IMR-90 (cell line): ENCODE data around the gene ADCY9. TPM values are rescaled to one million over a fixed set of nuclear protein-coding genes. Genes with fewer than 3 reads are reported as not detected.

ENCODE experiments used
- ATAC-seq: fragments of 200-7000 bp; cut with Tn5 transposase; 2 replicates; pipeline ENCODE4 v1.9.1; 2020; ENCODE audit warnings: low read depth, mild to moderate bottlenecking, moderate library complexity
- BruUV-seq: library from RNA; stranded (reverse); fragments of 400-500 nt; replicated peaks from 2 replicates; lab custom pipeline; 2021; lab: Mats Ljungman, UMichigan
- CTCF ChIA-PET: fragments of 300-600 bp; formaldehyde crosslinking; extraction: SDS; loops from one replicate; lab custom pipeline; 2021; ENCODE audit warnings: antibody characterized with exemption; lab: Yijun Ruan, JAX
- POLR2A ChIA-PET: fragments of 300-600 bp; sonication (Branson Sonifier 250); formaldehyde crosslinking; loops from one replicate; lab custom pipeline; 2022; ENCODE audit warnings: antibody characterized with exemption; ENCODE audit not compliant: unreplicated experiment; lab: Charles Lee
- DNase-seq: peaks from one replicate; pipeline ENCODE4 v3.0.0; 2013
- H2AFZ ChIP-seq: replicated peaks from 2 replicates; pipeline ENCODE3; 2013; ENCODE audit warnings: low read length, mild to moderate bottlenecking; ENCODE audit not compliant: poor library complexity
- H2AK5ac ChIP-seq: 2 replicates; pipeline ENCODE4 v1.6.1; 2013; ENCODE audit warnings: low read depth, low read length, inconsistent platforms
- H2AK9ac ChIP-seq: replicated peaks from 2 replicates; pipeline ENCODE3; 2013; ENCODE audit warnings: mild to moderate bottlenecking, low read depth, low read length, moderate library complexity; ENCODE audit not compliant: poor library complexity
- H2BK120ac ChIP-seq: 2 replicates; pipeline ENCODE4 v1.6.1; 2013; ENCODE audit warnings: low read depth, low read length, inconsistent platforms
- H2BK15ac ChIP-seq: 3 replicates; pipeline ENCODE4 v1.6.1; 2013; ENCODE audit warnings: low read depth, low read length, inconsistent platforms
- H2BK20ac ChIP-seq: 2 replicates; pipeline ENCODE4 v1.6.1; 2013; ENCODE audit warnings: low read depth, mild to moderate bottlenecking, inconsistent platforms, low read length, moderate library complexity
- H2BK5ac ChIP-seq: 2 replicates; pipeline ENCODE4 v1.6.1; 2013; ENCODE audit warnings: mild to moderate bottlenecking, low read depth, low read length, inconsistent platforms; ENCODE audit not compliant: poor library complexity, severe bottlenecking
- H3K14ac ChIP-seq: replicated peaks from 2 replicates; pipeline ENCODE4 v1.6.1; 2013; ENCODE audit warnings: low read depth, low read length, inconsistent platforms
- H3K18ac ChIP-seq: 2 replicates; pipeline ENCODE4 v1.6.1; 2013; ENCODE audit warnings: low read depth, low read length, control low read depth
- H3K23ac ChIP-seq: 2 replicates; pipeline ENCODE4 v1.6.1; 2013; ENCODE audit warnings: low read depth, low read length, inconsistent platforms
- H3K27ac ChIP-seq: 2 replicates; pipeline ENCODE4 v1.5.1; 2013; ENCODE audit warnings: mild to moderate bottlenecking, control low read depth, low read length; ENCODE audit not compliant: insufficient read depth
- H3K27me3 ChIP-seq: 2 replicates; pipeline ENCODE4 v1.6.1; 2013; ENCODE audit warnings: low read length; ENCODE audit not compliant: control insufficient read depth, insufficient read depth
- H3K36me3 ChIP-seq: 2 replicates; pipeline ENCODE4 v1.6.1; 2013; ENCODE audit warnings: low read length, mixed read lengths; ENCODE audit not compliant: control insufficient read depth, insufficient read depth
- H3K4ac ChIP-seq: 2 replicates; pipeline ENCODE4 v1.6.1; 2013; ENCODE audit warnings: low read depth, low read length, inconsistent platforms
- H3K4me1 ChIP-seq: 2 replicates; pipeline ENCODE4 v1.6.1; 2013; ENCODE audit warnings: low read length, mixed read lengths; ENCODE audit not compliant: control insufficient read depth, insufficient read depth
- H3K4me2 ChIP-seq: 2 replicates; pipeline ENCODE4 v1.6.1; 2013; ENCODE audit warnings: low read depth, mild to moderate bottlenecking, control low read depth, low read length, moderate library complexity
- H3K4me3 ChIP-seq: 2 replicates; pipeline ENCODE4 v1.5.1; 2013; ENCODE audit warnings: low read depth, mild to moderate bottlenecking, control low read depth, low read length, moderate library complexity; ENCODE audit not compliant: insufficient read depth
- H3K56ac ChIP-seq: 2 replicates; pipeline ENCODE4 v1.6.1; 2013; ENCODE audit warnings: low read length, inconsistent platforms; ENCODE audit not compliant: insufficient read depth; ENCODE audit errors: extremely low read depth
- H3K79me1 ChIP-seq, 2 experiments: 2 replicates each; pipeline ENCODE4 v1.6.1; 2013; ENCODE audit warnings: low read length in 2 of 2, inconsistent platforms in 1 of 2, low read depth in 1 of 2
- H3K9ac ChIP-seq: 2 replicates; pipeline ENCODE4 v1.6.1; 2013; ENCODE audit warnings: low read depth, low read length, control low read depth
- H3K9me1 ChIP-seq: 2 replicates; pipeline ENCODE4 v1.6.1; 2013; ENCODE audit warnings: low read length, inconsistent platforms; ENCODE audit not compliant: insufficient read depth
- H3K9me3 ChIP-seq: 2 replicates; pipeline ENCODE4 v1.6.1; 2013; ENCODE audit warnings: low read length; ENCODE audit not compliant: control insufficient read depth, insufficient read depth
- H4K20me1 ChIP-seq: 2 replicates; pipeline ENCODE4 v1.6.1; 2013; ENCODE audit warnings: low read length, inconsistent platforms; ENCODE audit not compliant: insufficient read depth
- H4K5ac ChIP-seq: 2 replicates; pipeline ENCODE4 v1.6.1; 2013; ENCODE audit warnings: mild to moderate bottlenecking, low read depth, low read length, control low read depth
- H4K8ac ChIP-seq, 2 experiments: 2 replicates each; pipeline ENCODE4 v1.6.1; 2013; ENCODE audit warnings: low read depth in 2 of 2, low read length in 2 of 2, control low read depth in 1 of 2, inconsistent platforms in 1 of 2
- H4K91ac ChIP-seq: 2 replicates; pipeline ENCODE4 v1.6.1; 2013; ENCODE audit warnings: low read depth, low read length, inconsistent platforms; ENCODE audit not compliant: insufficient read depth
- BHLHE40 ChIP-seq: fragments of 150-350 bp; IDR thresholded peaks from 2 replicates; pipeline ENCODE4 v1.6.1; 2016; ENCODE audit warnings: mild to moderate bottlenecking, low read depth, low read length
- CEBPB ChIP-seq: IDR thresholded peaks from 2 replicates; pipeline ENCODE4 v1.6.1; 2012; ENCODE audit warnings: low read depth, low read length, improper control_type of control experiment
- CHD1 ChIP-seq: IDR thresholded peaks from 2 replicates; pipeline ENCODE4 v1.6.1; 2012; ENCODE audit warnings: low read depth, low read length, improper control_type of control experiment
- FOS ChIP-seq: fragments of 150-350 bp; IDR thresholded peaks from 2 replicates; pipeline ENCODE4 v1.6.1; 2016; ENCODE audit warnings: low read depth, low read length
- MAZ ChIP-seq: IDR thresholded peaks from 2 replicates; pipeline ENCODE4 v1.6.1; 2012; ENCODE audit warnings: low read depth, mild to moderate bottlenecking, low read length, improper control_type of control experiment, moderate library complexity, borderline replicate concordance
- MXI1 ChIP-seq: IDR thresholded peaks from 2 replicates; pipeline ENCODE4 v1.6.1; 2012; ENCODE audit warnings: low read depth, mild to moderate bottlenecking, low read length, moderate library complexity, borderline replicate concordance
- NFE2L2 ChIP-seq: fragments of 150-350 bp; IDR thresholded peaks from 2 replicates; pipeline ENCODE4 v1.6.1; 2016; ENCODE audit warnings: low read depth, mild to moderate bottlenecking, low read length
- POLR2A ChIP-seq: IDR thresholded peaks from 2 replicates; pipeline ENCODE4 v1.6.1; 2012; ENCODE audit warnings: mild to moderate bottlenecking, low read depth, low read length
- RAD21 ChIP-seq: IDR thresholded peaks from 2 replicates; pipeline ENCODE4 v1.6.1; 2012; ENCODE audit warnings: low read length, improper control_type of control experiment
- RFX5 ChIP-seq: IDR thresholded peaks from 2 replicates; pipeline ENCODE4 v1.8.0; 2012; ENCODE audit warnings: low read depth, mild to moderate bottlenecking, low read length, moderate library complexity
- SMC3 ChIP-seq: fragments of 150-350 bp; IDR thresholded peaks from 2 replicates; pipeline ENCODE4 v1.6.1; 2016; ENCODE audit warnings: low read depth, mild to moderate bottlenecking, antibody characterized with exemption, low read length, moderate library complexity
- WGBS, 2 experiments: methylation state at CpG; one replicate each; pipeline versions ENCODE4 v1.1.5 to v1.1.7; 2013; ENCODE audit warnings: missing lambda C conversion rate in 2 of 2; ENCODE audit not compliant: insufficient read length in 1 of 2; ENCODE audit errors: extremely low coverage in 2 of 2; 5-methylcytosine and 5-hydroxymethylcytosine counted together
- dilution Hi-C: fragments of 300-500 bp; cut with HindIII; formaldehyde crosslinking; loops from one replicate; pipeline ENCODE4 v1.14.3; 2018; ENCODE audit warnings: low sequenced_read_pairs; ENCODE audit not compliant: unreplicated experiment
- in situ Hi-C: fragments of 300-500 bp; cut with MboI; formaldehyde crosslinking; loops from 3 replicates; pipeline ENCODE4 v1.14.3; 2019; ENCODE audit warnings: low sequenced_read_pairs, inconsistent platforms, mixed read lengths
- intact Hi-C: fragments of 100-400 bp; cut with micrococcal nuclease; formaldehyde crosslinking; loops from 2 replicates; pipeline ENCODE4 v1.10.0; 2022
- polyA plus RNA-seq, 3 experiments: library from polyadenylated mRNA; depleted of rRNA; stranded (reverse); fragments of >200 nt; gene quantifications; 2 replicates each; pipeline ENCODE4 v1.2.3, GENCODE V29; 2012; ENCODE audit warnings: low replicate concordance in 1 of 3
- total RNA-seq: library from RNA; depleted of rRNA; stranded (reverse); fragments of >200 nt; gene quantifications from 2 replicates; pipeline ENCODE4 v1.2.3, GENCODE V29; 2012
- TF ChIP-seq, protein P1 (sequence below): fragments of 150-350 bp; IDR thresholded peaks from 2 replicates; pipeline ENCODE4 v1.6.1; 2016; ENCODE audit warnings: low read depth, mild to moderate bottlenecking, low read length, moderate library complexity, borderline replicate concordance
- TF ChIP-seq, protein P2 (sequence below): conservative IDR thresholded peaks from 2 replicates; pipeline ENCODE4 v1.5.1; 2012; ENCODE audit warnings: mild to moderate bottlenecking, low read depth, low read length, improper control_type of control experiment

ADCY9 gene
- total and polyA plus RNA-seq, 2 of the 4 experiments (the other 2 are of a cell fraction): 5.4 to 12.5 TPM

DNA sequence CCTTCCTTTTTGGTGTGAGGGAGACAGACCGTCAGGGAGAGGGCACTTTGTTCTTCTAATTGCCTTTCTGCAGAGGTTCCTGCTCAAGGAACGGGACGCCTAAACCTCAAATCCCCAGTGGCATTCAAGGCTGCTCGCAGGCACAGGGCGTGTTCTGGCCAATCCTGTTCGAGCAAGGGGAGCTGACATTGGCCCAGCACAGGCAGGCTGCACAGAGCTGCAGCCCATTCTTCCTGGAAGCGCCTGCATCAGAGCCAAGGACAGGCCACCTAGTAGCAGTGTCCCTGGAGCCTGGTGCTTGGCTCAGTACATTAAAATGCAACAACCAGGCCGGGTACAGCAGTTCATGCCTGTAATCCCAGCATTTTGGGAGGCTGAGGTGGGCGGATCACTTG, 163.5 kb downstream of the ADCY9 start:
- Histone ChIP-seq H3K23ac (no peak overlapping the region), H3K4me3 (no peak overlapping the region), H3K4ac (no peak overlapping the region; the same call in 1 of the 2 replicates), H3K79me1 (peaks cover 5 to 13% of the 10 kb centered on the region in 2 experiments; a peak in 3 of 4 replicates), H3K56ac (no peak overlapping the region), H3K4me1 (peaks cover 19% of the 10 kb centered on the region), H2BK120ac (peak overlapping the region; percentile 40; the same call in 1 of the 2 replicates), H3K9ac (no peak overlapping the region), H4K5ac (no peak overlapping the region), H3K27ac (no peak overlapping the region), H2AK9ac (peak overlapping the region; percentile 60), H2BK5ac (no peak overlapping the region), H2BK15ac (no peak overlapping the region), H3K9me1 (peaks cover 15% of the 10 kb centered on the region; the same call in 1 of the 2 replicates), H4K8ac (no peak overlapping the region), H4K91ac (0 out of 2 replicates have a peak overlapping the region, but pooled peaks have one; percentile 32), H3K14ac (0 out of 2 replicates have a peak overlapping the region, but pooled peaks have one; percentile 8), H3K36me3 (no peaks in the 10 kb centered on the region), H2AFZ (peak overlapping the region; percentile 23), H3K18ac (no peak overlapping the region), H4K20me1 (no peaks in the 10 kb centered on the region), H2BK20ac (no peak overlapping the region), H3K4me2 (no peak overlapping the region), H3K27me3 (no peaks in the 10 kb centered on the region), H2AK5ac (peak overlapping the region; percentile 51; the same call in 1 of the 2 replicates), H3K9me3 (peaks cover 2% of the 10 kb centered on the region; the same call in 1 of the 2 replicates)
- ATAC-seq (no peak), DNase-seq (no peak)
- dilution Hi-C loops (no loop called here), in situ Hi-C loops (no loop called here), intact Hi-C loops (no loop called here)
- ChIA-PET POLR2A (no interaction called here), CTCF (interaction anchor here (1.1 kb wide), 1 partner anchor 13 kb away, joined by 3 read pairs; no protein-coding TSS in a partner anchor)
- no TSS peak for BruUV-seq
- no peak for TF ChIP-seq MAZ
- TF ChIP-seq SMC3: no peak
- no peak for TF ChIP-seq CHD1
- TF ChIP-seq FOS: no peak
- TF ChIP-seq, protein P1, sequence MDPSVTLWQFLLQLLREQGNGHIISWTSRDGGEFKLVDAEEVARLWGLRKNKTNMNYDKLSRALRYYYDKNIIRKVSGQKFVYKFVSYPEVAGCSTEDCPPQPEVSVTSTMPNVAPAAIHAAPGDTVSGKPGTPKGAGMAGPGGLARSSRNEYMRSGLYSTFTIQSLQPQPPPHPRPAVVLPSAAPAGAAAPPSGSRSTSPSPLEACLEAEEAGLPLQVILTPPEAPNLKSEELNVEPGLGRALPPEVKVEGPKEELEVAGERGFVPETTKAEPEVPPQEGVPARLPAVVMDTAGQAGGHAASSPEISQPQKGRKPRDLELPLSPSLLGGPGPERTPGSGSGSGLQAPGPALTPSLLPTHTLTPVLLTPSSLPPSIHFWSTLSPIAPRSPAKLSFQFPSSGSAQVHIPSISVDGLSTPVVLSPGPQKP: no peak
- no peak for TF ChIP-seq POLR2A
- TF ChIP-seq BHLHE40: no peak
- no peak for TF ChIP-seq NFE2L2
- TF ChIP-seq, protein P2, sequence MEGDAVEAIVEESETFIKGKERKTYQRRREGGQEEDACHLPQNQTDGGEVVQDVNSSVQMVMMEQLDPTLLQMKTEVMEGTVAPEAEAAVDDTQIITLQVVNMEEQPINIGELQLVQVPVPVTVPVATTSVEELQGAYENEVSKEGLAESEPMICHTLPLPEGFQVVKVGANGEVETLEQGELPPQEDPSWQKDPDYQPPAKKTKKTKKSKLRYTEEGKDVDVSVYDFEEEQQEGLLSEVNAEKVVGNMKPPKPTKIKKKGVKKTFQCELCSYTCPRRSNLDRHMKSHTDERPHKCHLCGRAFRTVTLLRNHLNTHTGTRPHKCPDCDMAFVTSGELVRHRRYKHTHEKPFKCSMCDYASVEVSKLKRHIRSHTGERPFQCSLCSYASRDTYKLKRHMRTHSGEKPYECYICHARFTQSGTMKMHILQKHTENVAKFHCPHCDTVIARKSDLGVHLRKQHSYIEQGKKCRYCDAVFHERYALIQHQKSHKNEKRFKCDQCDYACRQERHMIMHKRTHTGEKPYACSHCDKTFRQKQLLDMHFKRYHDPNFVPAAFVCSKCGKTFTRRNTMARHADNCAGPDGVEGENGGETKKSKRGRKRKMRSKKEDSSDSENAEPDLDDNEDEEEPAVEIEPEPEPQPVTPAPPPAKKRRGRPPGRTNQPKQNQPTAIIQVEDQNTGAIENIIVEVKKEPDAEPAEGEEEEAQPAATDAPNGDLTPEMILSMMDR: no peak
- no peak for TF ChIP-seq CEBPB
- no peak for TF ChIP-seq RFX5
- TF ChIP-seq MXI1: no peak
- no peak for TF ChIP-seq RAD21
- WGBS, 2 experiments: 84% methylated on average over 7 of the region's 9 CpGs; no CpG with 5 or more reads in 1 of the 2 experiments
